ENCODE measurements around the gene APBA2.

The APBA2 gene

DNA sequence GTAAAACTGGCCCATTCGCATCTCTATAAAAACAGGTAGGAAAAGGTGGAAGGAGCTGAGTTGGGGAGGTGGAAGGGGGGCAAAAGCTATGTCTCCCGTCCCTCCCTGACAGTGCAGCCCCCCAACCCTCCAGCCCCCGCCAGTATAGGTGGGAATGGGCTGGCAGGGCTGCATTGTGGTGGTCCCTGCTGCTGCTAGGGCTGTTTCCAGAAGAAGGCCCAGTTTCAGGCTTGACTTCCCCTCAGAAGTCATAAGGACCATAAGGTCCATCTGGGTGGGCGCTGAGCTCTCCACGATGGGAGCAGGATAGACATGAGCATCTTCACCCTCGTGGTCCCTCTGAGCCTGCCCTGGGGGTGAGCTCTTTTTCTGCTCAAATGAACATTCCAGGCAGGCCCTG lies 44.2 kb downstream of the APBA2 start:
- no peaks in the 10 kb centered on the region for H3K9me3 ChIP-seq (ENCODE audit: insufficient read depth, low read length, severe bottlenecking)
- no peak for DNase-seq
- TF ChIP-seq EZH2 (IDR thresholded peaks at IDR 0.05; ENCODE audit: borderline replicate concordance, low read depth, low read length, severe bottlenecking): no peak
- TF ChIP-seq, protein P1, sequence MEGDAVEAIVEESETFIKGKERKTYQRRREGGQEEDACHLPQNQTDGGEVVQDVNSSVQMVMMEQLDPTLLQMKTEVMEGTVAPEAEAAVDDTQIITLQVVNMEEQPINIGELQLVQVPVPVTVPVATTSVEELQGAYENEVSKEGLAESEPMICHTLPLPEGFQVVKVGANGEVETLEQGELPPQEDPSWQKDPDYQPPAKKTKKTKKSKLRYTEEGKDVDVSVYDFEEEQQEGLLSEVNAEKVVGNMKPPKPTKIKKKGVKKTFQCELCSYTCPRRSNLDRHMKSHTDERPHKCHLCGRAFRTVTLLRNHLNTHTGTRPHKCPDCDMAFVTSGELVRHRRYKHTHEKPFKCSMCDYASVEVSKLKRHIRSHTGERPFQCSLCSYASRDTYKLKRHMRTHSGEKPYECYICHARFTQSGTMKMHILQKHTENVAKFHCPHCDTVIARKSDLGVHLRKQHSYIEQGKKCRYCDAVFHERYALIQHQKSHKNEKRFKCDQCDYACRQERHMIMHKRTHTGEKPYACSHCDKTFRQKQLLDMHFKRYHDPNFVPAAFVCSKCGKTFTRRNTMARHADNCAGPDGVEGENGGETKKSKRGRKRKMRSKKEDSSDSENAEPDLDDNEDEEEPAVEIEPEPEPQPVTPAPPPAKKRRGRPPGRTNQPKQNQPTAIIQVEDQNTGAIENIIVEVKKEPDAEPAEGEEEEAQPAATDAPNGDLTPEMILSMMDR (IDR thresholded peaks at IDR 0.05; ENCODE audit: borderline replicate concordance, extremely low read depth, low read length, poor library complexity, severe bottlenecking): no peak

DNA sequence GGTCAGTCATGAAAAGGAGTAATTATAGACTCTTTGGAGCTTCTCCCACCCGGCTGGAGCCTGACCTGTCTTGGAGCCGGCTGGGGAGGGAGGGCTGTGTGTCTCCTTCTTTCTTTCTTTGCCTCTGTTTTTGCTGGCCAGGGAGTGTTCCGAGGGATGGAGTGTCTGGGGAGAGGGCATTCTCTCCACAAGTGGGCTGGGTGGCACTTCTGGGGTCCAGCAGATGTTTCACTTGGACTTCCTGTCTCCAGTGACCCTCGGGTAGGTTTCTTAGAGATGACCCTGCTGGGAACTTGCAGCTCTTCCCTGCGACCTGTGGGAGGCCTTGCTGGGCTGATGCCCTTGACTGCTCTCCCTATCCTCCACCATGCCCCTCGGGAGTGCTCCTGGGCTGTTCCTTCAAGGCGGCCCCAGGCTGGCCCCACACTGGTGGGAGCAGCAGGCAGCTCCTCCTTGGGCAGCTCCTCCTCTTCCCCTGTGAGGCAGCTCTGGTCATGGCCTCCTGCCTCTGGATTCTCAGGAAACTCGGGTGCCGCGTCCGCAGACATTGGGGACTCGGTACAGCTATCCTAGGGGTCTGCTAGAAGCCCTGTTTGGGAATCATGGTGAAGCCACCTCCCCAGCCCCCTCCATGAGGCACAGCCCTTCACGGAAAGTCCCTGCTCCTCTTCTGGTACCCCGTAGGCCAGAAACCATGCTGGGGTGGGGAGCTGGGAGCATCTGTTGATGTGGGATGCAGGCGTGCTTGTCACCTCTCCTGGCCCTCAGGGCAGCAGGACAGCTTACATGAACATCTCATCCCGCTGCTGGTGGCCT lies 44.9 kb downstream of the APBA2 start:
- no peak for ATAC-seq (ENCODE audit: insufficient read depth, low read depth)
- TF ChIP-seq, protein P1 (IDR thresholded peaks at IDR 0.05; ENCODE audit: borderline replicate concordance, extremely low read depth, low read length, poor library complexity, severe bottlenecking): no peak
- TF ChIP-seq EZH2 (IDR thresholded peaks at IDR 0.05; ENCODE audit: borderline replicate concordance, low read depth, low read length, severe bottlenecking): no peak

More for the DNA sequence above, 44.2 kb downstream of the APBA2 start:
- Histone ChIP-seq H3K9ac (ENCODE audit: low read depth, low read length) (no peak overlapping the region), H3K36me3 (ENCODE audit: insufficient read depth, low read length) (no peaks in the 10 kb centered on the region), H2AFZ (ENCODE audit: low read depth, low read length) (no peak overlapping the region), H3K4me2 (ENCODE audit: insufficient read depth, low read length) (no peak overlapping the region), H3K27ac (ENCODE audit: low read length) (no peak overlapping the region), H3K4me3 (ENCODE audit: low read depth in 1 of 2, low read length in 2 of 2) (no peak overlapping the region), H4K20me1 (ENCODE audit: insufficient read depth, low read length) (no peaks in the 10 kb centered on the region; the same call in 1 of the 2 replicates), H3K27me3 (ENCODE audit: insufficient read depth, low read length, poor library complexity) (no peaks in the 10 kb centered on the region), H3K79me2 (ENCODE audit: insufficient read depth, low read length) (no peaks in the 10 kb centered on the region), H3K4me1 (ENCODE audit: insufficient read depth, low read length) (no peaks in the 10 kb centered on the region)
- ATAC-seq (ENCODE audit: insufficient read depth, low read depth): no peak

DNA sequence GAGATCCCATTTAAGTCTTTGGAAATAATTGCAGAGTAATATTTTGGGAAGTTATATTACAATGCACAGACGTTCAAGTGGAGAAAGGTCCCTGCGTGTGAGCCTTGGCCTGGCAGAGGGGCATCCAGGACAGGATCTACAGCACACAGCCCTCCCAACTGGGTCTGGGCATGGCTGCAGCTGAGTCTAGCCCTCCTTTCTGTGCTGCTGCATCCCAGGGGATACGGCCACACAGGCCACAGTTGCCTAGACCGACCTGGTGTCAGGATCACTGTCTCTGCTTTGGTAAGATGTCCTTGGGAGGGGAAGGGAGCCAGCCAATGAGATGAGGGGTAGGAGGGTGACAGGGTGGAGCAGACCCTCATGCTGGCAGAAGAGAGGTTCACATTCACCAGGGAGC lies 46.1 kb downstream of the APBA2 start:
- no peak for ATAC-seq (ENCODE audit: insufficient read depth, low read depth)
- Histone ChIP-seq H3K9me3 (ENCODE audit: insufficient read depth, low read length, severe bottlenecking) (no peaks in the 10 kb centered on the region), H3K27me3 (ENCODE audit: insufficient read depth, low read length, poor library complexity) (no peaks in the 10 kb centered on the region), H4K20me1 (ENCODE audit: insufficient read depth, low read length) (no peaks in the 10 kb centered on the region; the same call in 1 of the 2 replicates), H3K36me3 (ENCODE audit: insufficient read depth, low read length) (no peaks in the 10 kb centered on the region), H3K4me1 (ENCODE audit: insufficient read depth, low read length) (no peaks in the 10 kb centered on the region), H2AFZ (ENCODE audit: low read depth, low read length) (no peak overlapping the region), H3K4me2 (ENCODE audit: insufficient read depth, low read length) (no peak overlapping the region), H3K79me2 (ENCODE audit: insufficient read depth, low read length) (no peaks in the 10 kb centered on the region), H3K4me3 (ENCODE audit: low read depth in 1 of 2, low read length in 2 of 2) (no peak overlapping the region), H3K27ac (ENCODE audit: low read length) (no peak overlapping the region), H3K9ac (ENCODE audit: low read depth, low read length) (no peak overlapping the region)
- DNase-seq: no peak
- TF ChIP-seq EZH2 (IDR thresholded peaks at IDR 0.05; ENCODE audit: borderline replicate concordance, low read depth, low read length, severe bottlenecking): no peak
- TF ChIP-seq, protein P1 (IDR thresholded peaks at IDR 0.05; ENCODE audit: borderline replicate concordance, extremely low read depth, low read length, poor library complexity, severe bottlenecking): no peak

More for the DNA sequence above, 44.9 kb downstream of the APBA2 start:
- Histone ChIP-seq H2AFZ (ENCODE audit: low read depth, low read length) (no peak overlapping the region), H3K36me3 (ENCODE audit: insufficient read depth, low read length) (no peaks in the 10 kb centered on the region), H3K9me3 (ENCODE audit: insufficient read depth, low read length, severe bottlenecking) (no peaks in the 10 kb centered on the region), H3K27ac (ENCODE audit: low read length) (no peak overlapping the region), H4K20me1 (ENCODE audit: insufficient read depth, low read length) (no peaks in the 10 kb centered on the region; the same call in 1 of the 2 replicates), H3K4me1 (ENCODE audit: insufficient read depth, low read length) (no peaks in the 10 kb centered on the region), H3K4me3 (ENCODE audit: low read depth in 1 of 2, low read length in 2 of 2) (no peak overlapping the region), H3K4me2 (ENCODE audit: insufficient read depth, low read length) (no peak overlapping the region), H3K9ac (ENCODE audit: low read depth, low read length) (no peak overlapping the region), H3K79me2 (ENCODE audit: insufficient read depth, low read length) (no peaks in the 10 kb centered on the region), H3K27me3 (ENCODE audit: insufficient read depth, low read length, poor library complexity) (no peaks in the 10 kb centered on the region)
- no peak for DNase-seq

Data from DND-41 (cell line).